ENCODE data around the gene PIGT.

PIGT gene

GRCh38 chr20:45400346-45401031 lies 15.5 kb upstream of the PIGT start:
- no peak for DNase-seq (ENCODE audit: low spot score)

- DNase-seq (ENCODE audit: low spot score): no peak
These were observed 13.0 kb upstream of the PIGT start for GRCh38 chr20:45402946-45403345.

DNA sequence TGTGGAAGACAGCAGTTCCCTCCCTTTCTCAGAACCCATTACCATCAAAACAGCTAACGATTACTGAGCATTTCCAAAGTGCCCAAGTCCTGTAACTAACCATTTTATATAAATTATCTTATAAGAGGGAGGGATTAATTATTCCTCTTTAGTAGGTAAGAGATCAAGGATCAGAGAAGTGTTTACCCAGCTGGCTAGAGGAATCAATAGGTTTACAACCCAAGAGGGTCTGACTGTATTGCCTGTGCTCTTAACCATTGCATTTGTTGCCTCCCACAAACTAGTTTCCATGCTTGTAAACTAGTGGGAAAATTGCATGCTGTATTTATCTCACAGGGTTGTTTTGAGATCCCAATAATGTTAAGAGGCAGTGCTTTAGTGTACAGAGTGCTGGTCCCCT lies 11.5 kb upstream of the PIGT start:
- DNase-seq (ENCODE audit: low spot score): no peak

- no peak for DNase-seq (ENCODE audit: low spot score)
These were observed 10.2 kb upstream of the PIGT start for GRCh38 chr20:45405571-45406259.

- no peak for DNase-seq (ENCODE audit: low spot score)
These were observed 9.5 kb upstream of the PIGT start for GRCh38 chr20:45406260-45407066.

DNA sequence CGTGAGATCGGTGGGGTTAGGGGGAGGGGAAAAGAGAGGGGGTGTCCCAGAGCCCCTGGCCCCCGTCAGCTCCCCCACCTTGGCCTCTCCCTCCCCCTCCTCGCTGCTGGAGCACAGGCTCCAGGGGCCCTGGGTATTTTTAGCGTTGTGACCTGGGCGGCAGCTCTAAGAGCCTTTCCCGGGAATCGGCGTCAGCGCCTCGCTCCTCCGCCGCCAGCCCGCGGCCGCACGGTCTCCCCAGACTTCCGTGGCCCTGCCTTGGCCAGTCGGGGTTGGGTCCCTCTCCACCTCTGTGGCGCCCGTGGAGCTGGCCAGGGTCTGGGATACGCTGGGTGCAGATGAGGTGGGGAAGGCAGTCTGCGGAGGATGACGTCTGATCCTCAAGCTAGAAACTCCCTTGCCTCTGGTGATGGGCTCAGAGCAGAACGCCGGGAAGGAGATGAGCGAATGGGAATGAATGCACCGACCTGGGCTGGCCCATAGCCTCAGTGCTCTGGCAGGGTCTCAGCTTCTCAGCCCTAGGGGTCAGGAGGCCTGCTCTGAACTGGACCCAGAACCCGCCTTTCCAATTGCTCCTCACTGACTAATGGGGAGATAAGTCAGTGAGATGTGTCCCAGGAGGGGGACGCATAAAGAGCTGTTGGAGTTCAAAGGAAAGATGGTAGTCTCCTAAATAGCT lies 8.7 kb upstream of the PIGT start:
- no peak for DNase-seq (ENCODE audit: low spot score)

GRCh38 chr20:45407783-45408645 lies 7.9 kb upstream of the PIGT start, which contains the start of gene DBNDD2:
Gene DBNDD2 (plus strand): TSS chr20:45408289. CDS start chr20:45408468, 179 bp downstream.
- no peak for DNase-seq (ENCODE audit: low spot score)

- no peak for DNase-seq (ENCODE audit: low spot score)
These were observed 7.2 kb upstream of the PIGT start for GRCh38 chr20:45408646-45409213.

GRCh38 chr20:45409521-45410272 lies 6.2 kb upstream of the PIGT start:
- DNase-seq (ENCODE audit: low spot score): no peak

- no peak for DNase-seq (ENCODE audit: low spot score)
These were observed 5.1 kb upstream of the PIGT start for GRCh38 chr20:45410887-45411286.

- no peak for DNase-seq (ENCODE audit: low spot score)
These were observed 3.3 kb upstream of the PIGT start for GRCh38 chr20:45412653-45413052.

- DNase-seq (ENCODE audit: low spot score): no peak
These were observed 2.5 kb upstream of the PIGT start for GRCh38 chr20:45413479-45413878.

DNA sequence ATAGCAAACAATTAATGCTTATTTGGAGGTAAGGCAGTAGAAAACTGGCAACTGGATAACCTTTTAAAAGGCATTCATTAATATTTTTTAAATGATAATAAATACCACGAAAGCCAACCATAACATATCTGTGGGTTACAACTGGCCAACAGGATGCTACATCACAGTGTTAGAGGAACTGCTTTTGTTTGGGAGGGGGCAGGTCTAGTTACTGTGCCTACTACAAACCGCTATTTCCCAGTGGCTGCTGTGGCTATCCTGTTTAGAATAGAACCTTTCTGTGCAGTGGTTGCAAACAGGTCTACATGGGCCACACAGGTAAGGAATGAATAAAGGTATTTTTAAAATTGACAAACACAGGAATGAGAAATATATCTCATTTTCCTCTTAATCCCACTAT lies 976 bp downstream of the PIGT start:
- DNase-seq (ENCODE audit: low spot score): no peak

DNA sequence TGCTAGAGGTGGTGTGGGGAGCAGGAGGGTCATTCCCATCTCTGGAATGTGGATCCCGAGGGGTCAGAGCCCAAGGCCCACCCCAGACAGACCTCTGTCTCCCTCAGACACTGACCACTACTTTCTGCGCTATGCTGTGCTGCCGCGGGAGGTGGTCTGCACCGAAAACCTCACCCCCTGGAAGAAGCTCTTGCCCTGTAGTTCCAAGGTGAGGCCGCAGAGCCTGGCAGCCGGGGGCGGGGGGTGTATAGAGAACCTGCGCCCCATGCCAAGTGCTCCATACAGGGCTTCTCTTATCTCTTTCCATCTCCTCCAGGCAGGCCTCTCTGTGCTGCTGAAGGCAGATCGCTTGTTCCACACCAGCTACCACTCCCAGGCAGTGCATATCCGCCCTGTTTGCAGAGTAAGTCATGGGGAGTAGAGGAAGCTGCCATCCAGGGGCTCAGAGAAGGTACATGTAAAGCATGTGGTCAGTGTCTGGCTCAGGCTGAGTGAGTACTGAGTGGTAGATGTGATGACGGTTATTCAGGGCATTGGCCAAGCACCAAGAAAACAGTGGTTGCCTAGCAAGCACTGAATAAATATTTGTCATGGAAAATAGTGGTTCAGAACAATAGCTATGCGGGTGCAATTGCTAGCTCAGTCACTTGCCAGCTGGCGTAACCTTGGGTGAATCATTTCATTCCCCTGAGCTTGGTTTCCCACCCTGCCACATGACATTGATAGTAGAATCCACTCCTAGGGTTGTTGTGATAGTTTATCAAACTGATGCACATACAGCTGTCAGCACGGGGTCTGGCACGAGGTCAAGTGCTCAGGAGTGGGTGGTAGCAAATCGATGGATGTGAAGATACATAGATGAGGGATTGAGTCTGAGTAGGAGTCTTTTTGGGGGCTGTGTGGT lies 3.5 kb downstream of the PIGT start:
- DNase-seq (ENCODE audit: low spot score): no peak

GRCh38 chr20:45420125-45420524 lies 4.2 kb downstream of the PIGT start:
- DNase-seq (ENCODE audit: low spot score): no peak

DNA sequence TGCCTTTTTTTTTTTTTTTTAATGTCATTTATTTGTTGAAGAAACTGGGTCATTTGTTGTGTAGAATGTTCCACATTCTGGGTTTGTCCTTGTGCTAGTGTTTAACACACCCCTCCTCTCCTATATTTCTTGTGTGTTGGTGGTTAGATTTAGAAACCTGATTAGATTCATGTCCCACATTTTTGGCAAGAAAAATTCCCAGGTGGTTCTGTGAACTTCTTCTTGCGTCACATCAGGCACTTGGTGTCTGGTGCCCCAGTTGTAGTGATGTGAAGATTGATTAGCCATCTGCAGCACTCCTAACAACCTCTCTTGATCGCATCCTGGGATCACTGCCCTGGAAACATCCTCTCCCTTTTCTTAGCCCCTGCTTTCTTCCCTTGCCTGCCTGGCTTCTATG lies 7.8 kb downstream of the PIGT start:
- DNase-seq (ENCODE audit: low spot score): no peak

- no peak for DNase-seq (ENCODE audit: low spot score)
These were observed 9.6 kb downstream of the PIGT start for GRCh38 chr20:45425561-45425960.

- no peak for DNase-seq (ENCODE audit: low spot score)
These were observed 10.5 kb downstream of the PIGT start for GRCh38 chr20:45426320-45427016.

Measured in left forelimb (tissue), 1 donor.